Esophagus muscularis mucosa (tissue), 4 donors: ENCODE results near the gene CASP3. TPM values are rescaled to one million over a fixed set of nuclear protein-coding genes. Genes with fewer than 3 reads are reported as not detected.

Experiments used
- DNase-seq: peaks from one replicate; pipeline ENCODE4 v3.0.0-alpha.2; 2017; ENCODE audit errors: extremely low spot score
- H3K27ac ChIP-seq, 4 donors: fragments of 200-600 bp; sonication (generic); replicated peaks in 1 of 4; 1 replicate in 3 of 4; 2 replicates in 1 of 4; pipeline ENCODE4 v1.5.1; 2016 to 2019; ENCODE audit warnings: mild to moderate bottlenecking in 1 of 4
- H3K27me3 ChIP-seq, 4 donors: fragments of 200-600 bp; sonication (generic); one replicate each; pipeline versions ENCODE4 v1.5.1 to v1.6.0; 2016 to 2019
- H3K36me3 ChIP-seq, 4 donors: fragments of 200-600 bp; sonication (generic); one replicate each; pipeline ENCODE4 v1.5.1; 2016 to 2019
- H3K4me1 ChIP-seq, 4 donors: fragments of 200-600 bp; sonication (generic); one replicate each; pipeline ENCODE4 v1.5.1; 2016 to 2019
- H3K4me3 ChIP-seq, 4 donors: fragments of 200-600 bp; sonication (generic); 1 replicate in 2 of 4; 2 replicates in 2 of 4; pipeline ENCODE4 v1.5.1; 2016 to 2019; ENCODE audit warnings: mild to moderate bottlenecking in 4 of 4, moderate library complexity in 1 of 4
- H3K9me3 ChIP-seq, 4 donors: fragments of 200-600 bp; sonication (generic); 1 replicate in 3 of 4; 2 replicates in 1 of 4; pipeline ENCODE4 v1.5.1; 2016 to 2019
- EP300 ChIP-seq: sonication (generic); formaldehyde crosslinking; IDR thresholded peaks from one replicate; pipeline ENCODE4 v1.6.1; 2017; ENCODE audit warnings: antibody characterized with exemption
- POLR2A ChIP-seq: fragments of 450-650 bp; IDR thresholded peaks from one replicate; pipeline ENCODE4 v1.6.1; 2017; ENCODE audit warnings: antibody characterized with exemption, moderate library complexity, mild to moderate bottlenecking, low read depth
- POLR2AphosphoS5 ChIP-seq, 2 donors: sonication (generic); formaldehyde crosslinking; IDR thresholded peaks; one replicate each; pipeline ENCODE4 v1.6.1; 2017; ENCODE audit warnings: antibody characterized with exemption in 2 of 2
- WGBS: methylation state at CpG from one replicate; pipeline ENCODE4 v1.1.5; 2018; 5-methylcytosine and 5-hydroxymethylcytosine counted together
- intact Hi-C: fragments of 100-400 bp; cut with DNase I; formaldehyde crosslinking; loops from one replicate; pipeline ENCODE4 v1.15.1; 2023
- total RNA-seq, 4 donors: library from RNA; depleted of rRNA; stranded (reverse); fragments of >200 nt; gene quantifications; one replicate each; pipeline versions ENCODE4 v1.1.0 to v1.2.1, GENCODE V29; 2016
- TF ChIP-seq, protein P1 (sequence below), 3 experiments: fragments of 200-600 bp in 2 of 3; fragments of 450-650 bp in 1 of 3; sonication (generic) in 2 of 3; IDR thresholded peaks; one replicate each; pipeline ENCODE4 v1.5.1; 2017 to 2019; ENCODE audit warnings: antibody characterized with exemption in 3 of 3, mild to moderate bottlenecking in 2 of 3, moderate library complexity in 1 of 3

CASP3 gene
- total RNA-seq, 4 donors from 2014 or later, result 11.3 to 18.6 (median 15.9) TPM

DNA sequence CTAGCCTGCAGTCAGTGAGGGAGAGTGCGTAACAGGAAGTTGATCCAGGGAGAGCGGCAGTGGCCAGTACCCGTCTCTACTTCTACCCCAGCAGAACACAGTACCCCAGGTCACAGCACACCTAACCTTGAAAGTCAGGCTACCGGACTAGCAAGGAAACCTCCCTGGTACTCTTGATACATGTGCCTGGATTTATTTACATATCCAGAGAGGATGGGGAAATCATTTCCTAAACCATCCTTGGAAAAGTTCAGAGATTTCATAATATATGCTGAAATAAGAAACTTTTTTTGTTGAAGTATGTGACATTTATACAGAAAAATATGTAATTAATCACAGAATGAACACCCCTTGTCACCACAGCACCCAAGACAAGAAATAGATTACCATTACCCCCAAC lies 24.8 kb upstream of the CASP3 start:
- peaks cover 23 to 73% (median 42%) of the 10 kb centered on the region in 4 donors for H3K36me3 ChIP-seq
- intact Hi-C loops, result no loop called here
- WGBS, result 90% methylated on average over 4 of the region's 4 CpGs

GRCh38 chr4:184672741-184673140 lies 23.5 kb upstream of the CASP3 start:
- no peak for DNase-seq
- Histone ChIP-seq H3K9me3 (no peaks in the 10 kb centered on the region), H3K27me3 (no peaks in the 10 kb centered on the region), H3K27ac (no peak overlapping the region), H3K36me3 (peaks cover 34 to 82% (median 55%) of the 10 kb centered on the region in 4 donors), H3K4me1 (peaks cover 0 to 4% (median 0%) of the 10 kb centered on the region in 4 donors), H3K4me3 (no peak overlapping the region)
- WGBS, result 96% methylated on average over 6 of the region's 6 CpGs
- intact Hi-C loops, result no loop called here
- TF ChIP-seq, protein P1, sequence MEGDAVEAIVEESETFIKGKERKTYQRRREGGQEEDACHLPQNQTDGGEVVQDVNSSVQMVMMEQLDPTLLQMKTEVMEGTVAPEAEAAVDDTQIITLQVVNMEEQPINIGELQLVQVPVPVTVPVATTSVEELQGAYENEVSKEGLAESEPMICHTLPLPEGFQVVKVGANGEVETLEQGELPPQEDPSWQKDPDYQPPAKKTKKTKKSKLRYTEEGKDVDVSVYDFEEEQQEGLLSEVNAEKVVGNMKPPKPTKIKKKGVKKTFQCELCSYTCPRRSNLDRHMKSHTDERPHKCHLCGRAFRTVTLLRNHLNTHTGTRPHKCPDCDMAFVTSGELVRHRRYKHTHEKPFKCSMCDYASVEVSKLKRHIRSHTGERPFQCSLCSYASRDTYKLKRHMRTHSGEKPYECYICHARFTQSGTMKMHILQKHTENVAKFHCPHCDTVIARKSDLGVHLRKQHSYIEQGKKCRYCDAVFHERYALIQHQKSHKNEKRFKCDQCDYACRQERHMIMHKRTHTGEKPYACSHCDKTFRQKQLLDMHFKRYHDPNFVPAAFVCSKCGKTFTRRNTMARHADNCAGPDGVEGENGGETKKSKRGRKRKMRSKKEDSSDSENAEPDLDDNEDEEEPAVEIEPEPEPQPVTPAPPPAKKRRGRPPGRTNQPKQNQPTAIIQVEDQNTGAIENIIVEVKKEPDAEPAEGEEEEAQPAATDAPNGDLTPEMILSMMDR (IDR thresholded peaks at IDR 0.05), result no peak
- TF ChIP-seq EP300, result no peak
- no peak for TF ChIP-seq POLR2AphosphoS5 (IDR thresholded peaks at IDR 0.05)
- TF ChIP-seq POLR2A, result no peak

More for the DNA sequence above, 24.8 kb upstream of the CASP3 start:
- Histone ChIP-seq H3K9me3 (no peaks in the 10 kb centered on the region), H3K27ac (no peak overlapping the region), H3K4me1 (no peaks in the 10 kb centered on the region), H3K27me3 (no peaks in the 10 kb centered on the region), H3K4me3 (no peak overlapping the region)
- no peak for DNase-seq
- TF ChIP-seq EP300 (no peak), POLR2AphosphoS5 (IDR thresholded peaks at IDR 0.05) (no peak), POLR2A (no peak)
- TF ChIP-seq, protein P1 (IDR thresholded peaks at IDR 0.05), result no peak

DNA sequence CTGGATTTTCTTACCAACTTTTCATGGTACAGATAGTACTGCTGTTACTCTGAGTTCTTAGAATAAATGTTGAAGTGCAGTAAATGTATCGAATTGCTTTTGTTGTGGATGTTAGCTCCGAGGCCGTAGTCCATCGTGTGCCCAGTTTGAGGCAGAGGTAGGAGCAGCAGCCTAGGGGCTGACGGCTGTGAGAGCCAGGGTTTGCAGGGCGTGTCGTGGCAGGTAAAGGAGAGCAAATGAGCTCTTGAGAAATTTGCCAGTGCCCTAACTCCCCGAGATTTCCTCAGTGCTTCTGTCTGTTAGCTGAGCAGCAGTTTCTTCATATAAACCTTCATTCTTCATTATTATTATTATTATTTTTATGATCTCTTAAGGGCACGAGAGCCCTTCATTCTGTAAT lies 21.9 kb upstream of the CASP3 start:
- intact Hi-C loops, result no loop called here
- Histone ChIP-seq H3K9me3 (no peaks in the 10 kb centered on the region), H3K4me3 (no peak overlapping the region), H3K27me3 (no peaks in the 10 kb centered on the region), H3K36me3 (peaks cover 44 to 98% (median 71%) of the 10 kb centered on the region in 4 donors), H3K4me1 (peaks cover 0 to 4% (median 0%) of the 10 kb centered on the region in 4 donors), H3K27ac (no peak overlapping the region)
- no peak for DNase-seq
- no peak for TF ChIP-seq POLR2A
- no peak for TF ChIP-seq EP300
- TF ChIP-seq POLR2AphosphoS5 (IDR thresholded peaks at IDR 0.05), result no peak
- TF ChIP-seq, protein P1 (IDR thresholded peaks at IDR 0.05), result no peak
- 92% methylated on average over 9 of the region's 9 CpGs for WGBS

DNA sequence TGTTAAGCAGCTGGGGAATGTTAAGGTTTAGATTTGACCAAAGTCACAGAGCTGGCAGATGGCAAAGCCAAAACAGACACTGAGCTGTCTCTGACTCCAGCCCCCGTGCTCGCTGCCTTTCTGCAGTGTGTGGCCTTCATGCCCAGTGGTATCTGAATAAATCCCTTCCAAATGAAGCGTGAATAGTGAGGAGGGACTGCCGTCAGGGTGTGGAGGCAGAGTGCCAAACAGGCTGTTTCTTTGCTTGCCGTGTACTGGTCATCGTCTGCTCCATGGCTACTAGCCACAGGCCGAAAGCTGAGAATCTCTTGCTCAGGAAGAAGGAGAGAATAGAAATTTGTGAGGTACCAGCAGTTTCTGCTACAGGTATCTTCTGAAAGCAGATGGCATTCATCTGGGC lies 20.0 kb upstream of the CASP3 start:
- no peak overlapping the region for H3K27ac ChIP-seq
- 75% methylated on average over 7 of the region's 7 CpGs for WGBS
- H3K36me3 ChIP-seq, result peaks cover 34 to 99% (median 69%) of the 10 kb centered on the region in 4 donors
- no peak for DNase-seq
- intact Hi-C loops, result loop anchor here (10.0 kb wide), 1 partner anchor 436 kb away; no protein-coding TSS in a partner anchor
- TF ChIP-seq, protein P1 (IDR thresholded peaks at IDR 0.05), result no peak
- TF ChIP-seq POLR2A (no peak), EP300 (no peak), POLR2AphosphoS5 (IDR thresholded peaks at IDR 0.05) (no peak)
- no peaks in the 10 kb centered on the region for H3K27me3 ChIP-seq
- no peak overlapping the region for H3K4me3 ChIP-seq
- peaks cover 0 to 4% (median 0%) of the 10 kb centered on the region in 4 donors for H3K4me1 ChIP-seq
- no peaks in the 10 kb centered on the region for H3K9me3 ChIP-seq

- intact Hi-C loops, result loop anchor here (10.0 kb wide), 1 partner anchor 436 kb away; no protein-coding TSS in a partner anchor
Observed at GRCh38 chr4:184668511-184669114, 19.4 kb upstream of the CASP3 start.

More at GRCh38 chr4:184668511-184669114, 19.4 kb upstream of the CASP3 start:
- TF ChIP-seq, protein P1 (IDR thresholded peaks at IDR 0.05), result no peak
- TF ChIP-seq POLR2A (no peak), POLR2AphosphoS5 (IDR thresholded peaks at IDR 0.05) (no peak), EP300 (no peak)
- Histone ChIP-seq H3K4me3 (no peak overlapping the region), H3K27me3 (no peaks in the 10 kb centered on the region), H3K27ac (no peak overlapping the region), H3K9me3 (no peaks in the 10 kb centered on the region), H3K4me1 (peaks cover 0 to 4% (median 0%) of the 10 kb centered on the region in 4 donors), H3K36me3 (peaks cover 34 to 95% (median 64%) of the 10 kb centered on the region in 4 donors)
- DNase-seq, result no peak
- 85% methylated on average over 9 of the region's 9 CpGs for WGBS
